IMR-90 (cell line): Measurements from ENCODE around the gene ELANE. TPM values are rescaled to one million over a fixed set of nuclear protein-coding genes. Genes with fewer than 3 reads are reported as not detected.

ENCODE experiments used
- microRNA-seq, 2 experiments: library from miRNA; stranded (forward) in 1 of 2; unstranded in 1 of 2; fragments of 10-50 nt in 1 of 2; fragments of <30 nt in 1 of 2; gene quantifications in 1 of 2; microRNA quantifications in 1 of 2; one replicate each; pipeline versions ENCODE3 to v1.1.0; 2013 to 2020; ENCODE audit not compliant: insufficient read depth in 1 of 2, insufficient read length in 1 of 2, unreplicated experiment in 1 of 2
- polyA plus RNA-seq, 3 experiments: library from polyadenylated mRNA; depleted of rRNA; stranded (reverse); fragments of >200 nt; gene quantifications; 2 replicates each; pipeline ENCODE4 v1.2.3, GENCODE V29; 2012; ENCODE audit warnings: low replicate concordance in 1 of 3
- small RNA-seq, 5 experiments: library from RNA; depleted of rRNA; stranded (forward); fragments of <200 nt; gene quantifications; one replicate each; pipeline ENCODE3, GENCODE V24; 2012
- total RNA-seq: library from RNA; depleted of rRNA; stranded (reverse); fragments of >200 nt; gene quantifications from 2 replicates; pipeline ENCODE4 v1.2.3, GENCODE V29; 2012; rRNA removed

Gene ELANE
- total and polyA plus RNA-seq, 2 of the 4 experiments (the other 2 are of a cell fraction), result 0.27 TPM; not detected in 1

Small RNA genes within 50 kb of the gene (microRNA-seq; reads per million reads assigned to microRNA genes)
- 0 to 21.9 reads per million in 2 experiments for gene MIR3187 (ENCODE audit: insufficient read depth in 1 of 2, insufficient read length in 1 of 2, unreplicated experiment in 1 of 2)
- 2.9 reads per million for gene MIR4745 (ENCODE audit: unreplicated experiment)
- gene RNU6-9 (ENCODE audit: insufficient read depth, insufficient read length), result not detected

Small RNA genes within 50 kb of the gene (small RNA-seq; reads per million reads assigned to genes)
- gene MIR3187 (0 reads per million in 5 experiments), gene RNU6-9 (43.9 to 4,030 (median 233) reads per million in 5 experiments)

Other genes with a start within 250 kb of the ELANE start
- gene POLRMT, start 218.8 kb upstream of the ELANE start, total RNA-seq, result 9.9 and 10.3 TPM in 2 replicates
- gene POLRMT, start 218.8 kb upstream of the ELANE start, polyA plus RNA-seq (2012; rRNA removed), result 29.6 and 44.6 TPM in 2 replicates
- not detected in 2 replicates for gene FGF22, start 212.4 kb upstream of the ELANE start, total RNA-seq
- gene FGF22, start 212.4 kb upstream of the ELANE start, polyA plus RNA-seq (2012; rRNA removed), result 0.14 and 0.24 TPM in 2 replicates
- gene RNF126, start 189.1 kb upstream of the ELANE start, total RNA-seq, result 7.0 and 8.6 TPM in 2 replicates
- gene RNF126, start 189.1 kb upstream of the ELANE start, polyA plus RNA-seq (2012; rRNA removed), result 25.8 and 27.4 TPM in 2 replicates
- 32.3 and 39.4 TPM in 2 replicates for gene FSTL3, start 175.9 kb upstream of the ELANE start, total RNA-seq
- 76.9 and 107 TPM in 2 replicates for gene FSTL3, start 175.9 kb upstream of the ELANE start, polyA plus RNA-seq (2012; rRNA removed)
- not detected in 2 replicates for gene PRSS57, start 156.9 kb upstream of the ELANE start, total RNA-seq
- not detected in 2 replicates for gene PRSS57, start 156.9 kb upstream of the ELANE start, polyA plus RNA-seq (2012; rRNA removed)
- 2.2 TPM in 2 replicates for gene PALM, start 143.4 kb upstream of the ELANE start, total RNA-seq
- 7.4 and 8.3 TPM in 2 replicates for gene PALM, start 143.4 kb upstream of the ELANE start, polyA plus RNA-seq (2012; rRNA removed)
- gene MISP, start 101.2 kb upstream of the ELANE start, total RNA-seq, result not detected in 2 replicates
- 0.03 TPM in 1 of 2 replicates, not detected in the other for gene MISP, start 101.2 kb upstream of the ELANE start, polyA plus RNA-seq (2012; rRNA removed)
- gene PTBP1, start 54.9 kb upstream of the ELANE start, total RNA-seq, result 95.5 and 146 TPM in 2 replicates
- 269 and 483 TPM in 2 replicates for gene PTBP1, start 54.9 kb upstream of the ELANE start, polyA plus RNA-seq (2012; rRNA removed)
- gene PLPPR3, start 30.3 kb upstream of the ELANE start, total RNA-seq, result 0.36 and 0.56 TPM in 2 replicates
- 1.2 and 2.0 TPM in 2 replicates for gene PLPPR3, start 30.3 kb upstream of the ELANE start, polyA plus RNA-seq (2012; rRNA removed)
- not detected in 2 replicates for gene AZU1, start 24.5 kb upstream of the ELANE start, total RNA-seq
- 0.12 TPM in 1 of 2 replicates, not detected in the other for gene AZU1, start 24.5 kb upstream of the ELANE start, polyA plus RNA-seq (2012; rRNA removed)
- gene PRTN3, start 11.3 kb upstream of the ELANE start, total RNA-seq, result not detected in 2 replicates
- gene PRTN3, start 11.3 kb upstream of the ELANE start, polyA plus RNA-seq (2012; rRNA removed), result not detected in 2 replicates
- gene CFD, start 7.4 kb downstream of the ELANE start, total RNA-seq, result 1.1 and 1.4 TPM in 2 replicates
- gene CFD, start 7.4 kb downstream of the ELANE start, polyA plus RNA-seq (2012; rRNA removed), result 2.8 and 3.8 TPM in 2 replicates
- 8.1 and 15.3 TPM in 2 replicates for gene MED16, start 40.9 kb downstream of the ELANE start, total RNA-seq
- gene MED16, start 40.9 kb downstream of the ELANE start, polyA plus RNA-seq (2012; rRNA removed), result 40.2 and 49.0 TPM in 2 replicates
- not detected in 2 replicates for gene RNU6-9, start 41.2 kb downstream of the ELANE start, total RNA-seq
- not detected in 2 replicates for gene RNU6-9, start 41.2 kb downstream of the ELANE start, polyA plus RNA-seq (2012; rRNA removed)
- 8.9 and 9.0 TPM in 2 replicates for gene R3HDM4, start 60.9 kb downstream of the ELANE start, total RNA-seq
- 51.5 and 52.5 TPM in 2 replicates for gene R3HDM4, start 60.9 kb downstream of the ELANE start, polyA plus RNA-seq (2012; rRNA removed)
- not detected in 2 replicates for gene KISS1R, start 65.0 kb downstream of the ELANE start, total RNA-seq
- gene KISS1R, start 65.0 kb downstream of the ELANE start, polyA plus RNA-seq (2012; rRNA removed), result not detected in 2 replicates
- gene ARID3A, start 73.7 kb downstream of the ELANE start, total RNA-seq, result 16.0 and 16.7 TPM in 2 replicates
- 23.1 and 29.4 TPM in 2 replicates for gene ARID3A, start 73.7 kb downstream of the ELANE start, polyA plus RNA-seq (2012; rRNA removed)
- 37.1 and 38.9 TPM in 2 replicates for gene WDR18, start 132.0 kb downstream of the ELANE start, total RNA-seq
- 56.9 and 74.5 TPM in 2 replicates for gene WDR18, start 132.0 kb downstream of the ELANE start, polyA plus RNA-seq (2012; rRNA removed)
- gene GRIN3B, start 148.1 kb downstream of the ELANE start, total RNA-seq, result under 0.01 and 0.28 TPM in 2 replicates
- gene GRIN3B, start 148.1 kb downstream of the ELANE start, polyA plus RNA-seq (2012; rRNA removed), result 0.91 and 1.8 TPM in 2 replicates
- gene TMEM259, start 168.8 kb downstream of the ELANE start, total RNA-seq, result 22.6 and 26.4 TPM in 2 replicates
- gene TMEM259, start 168.8 kb downstream of the ELANE start, polyA plus RNA-seq (2012; rRNA removed), result 153 and 181 TPM in 2 replicates
- not detected in 2 replicates for gene RNU6-2, start 169.2 kb downstream of the ELANE start, total RNA-seq
- not detected in 2 replicates for gene RNU6-2, start 169.2 kb downstream of the ELANE start, polyA plus RNA-seq (2012; rRNA removed)
- gene CNN2, start 174.3 kb downstream of the ELANE start, total RNA-seq, result 270 and 272 TPM in 2 replicates
- gene CNN2, start 174.3 kb downstream of the ELANE start, polyA plus RNA-seq (2012; rRNA removed), result 385 and 395 TPM in 2 replicates
- 0.36 and 0.56 TPM in 2 replicates for gene ABCA7, start 187.8 kb downstream of the ELANE start, total RNA-seq
- gene ABCA7, start 187.8 kb downstream of the ELANE start, polyA plus RNA-seq (2012; rRNA removed), result 3.2 and 3.3 TPM in 2 replicates
- 0.83 and 1.3 TPM in 2 replicates for gene ARHGAP45, start 214.9 kb downstream of the ELANE start, total RNA-seq
- 1.4 and 1.7 TPM in 2 replicates for gene ARHGAP45, start 214.9 kb downstream of the ELANE start, polyA plus RNA-seq (2012; rRNA removed)
- gene POLR2E, start 243.1 kb downstream of the ELANE start, total RNA-seq, result 195 and 294 TPM in 2 replicates
- gene POLR2E, start 243.1 kb downstream of the ELANE start, polyA plus RNA-seq (2012; rRNA removed), result 391 and 449 TPM in 2 replicates